Ureter (tissue), 1 donor: ENCODE data around the gene MCIDAS. TPM values are rescaled to one million over a fixed set of nuclear protein-coding genes. Genes with fewer than 3 reads are reported as not detected.

Experiments used
- total RNA-seq: library from RNA; stranded (reverse); gene quantifications from one replicate; pipeline ENCODE4 v1.2.4, GENCODE V29; 2023
- donor health status: DM: yes; HTN: yes; CAD: no.

MCIDAS gene
- total RNA-seq, 1 donor from 2014 or later, result 2.7 TPM

Other genes starting within 250 kb of the MCIDAS start
- not detected for gene ESM1, start 241.7 kb downstream of the MCIDAS start, total RNA-seq
- gene GZMK, start 203.1 kb downstream of the MCIDAS start, total RNA-seq, result 0.49 TPM
- gene GZMA, start 124.7 kb downstream of the MCIDAS start, total RNA-seq, result 2.1 TPM
- 20.2 TPM for gene GPX8, start 67.1 kb downstream of the MCIDAS start, total RNA-seq
- not detected for gene CDC20B, start 54.1 kb downstream of the MCIDAS start, total RNA-seq
- gene CCNO, start 6.3 kb upstream of the MCIDAS start, total RNA-seq, result 16.5 TPM
- 29.8 TPM for gene DHX29, start 80.4 kb upstream of the MCIDAS start, total RNA-seq
- 101 TPM for gene MTREX, start 80.7 kb upstream of the MCIDAS start, total RNA-seq